HepG2 (cell line): ENCODE data around the gene SOWAHA. TPM values are rescaled to one million over a fixed set of nuclear protein-coding genes. Genes with fewer than 3 reads are reported as not detected.

ENCODE experiments used
- CCAR2 ChIP-seq: fragments of 200-400 bp; formaldehyde crosslinking; optimal IDR thresholded peaks from 2 replicates; pipeline ENCODE3; 2018; ENCODE audit warnings: low read depth, mild to moderate bottlenecking, low read length, moderate library complexity
- ISL2 ChIP-seq: sonication (generic); formaldehyde crosslinking; IDR thresholded peaks from 2 replicates; pipeline ENCODE4 v1.5.0; 2020; ENCODE audit warnings: missing genetic modification reagents
- MLLT10 ChIP-seq: sonication (generic); formaldehyde crosslinking; IDR thresholded peaks from 2 replicates; pipeline ENCODE4 v1.4.0; 2020; ENCODE audit warnings: missing genetic modification reagents
- NCOR1 ChIP-seq: fragments of 200-600 bp; sonication (generic); IDR thresholded peaks from 2 replicates; pipeline ENCODE4 v1.7.0; 2017; ENCODE audit warnings: antibody characterized with exemption, low read length, borderline replicate concordance
- U2AF2 ChIP-seq: fragments of 200-400 bp; formaldehyde crosslinking; IDR thresholded peaks from 2 replicates; pipeline ENCODE4 v1.6.1; 2017; ENCODE audit warnings: low read depth, mild to moderate bottlenecking, low read length
- ZNF234 ChIP-seq: sonication (generic); formaldehyde crosslinking; conservative IDR thresholded peaks from 2 replicates; pipeline ENCODE4 v1.5.1; 2020; ENCODE audit warnings: mild to moderate bottlenecking, missing genetic modification reagents
- ZNF678 ChIP-seq: sonication (generic); formaldehyde crosslinking; IDR thresholded peaks from 2 replicates; pipeline ENCODE4 v1.4.0; 2020; ENCODE audit warnings: mild to moderate bottlenecking, missing genetic modification reagents
- polyA plus RNA-seq, 8 experiments: library from polyadenylated mRNA; depleted of rRNA in 3 of 8; stranded (reverse) in 7 of 8; unstranded in 1 of 8; fragments of >200 nt; fragmentation: Illumina TruSeq in 4 of 8; extraction: Trizol in 4 of 8; gene quantifications; 2 replicates each; pipeline versions ENCODE4 v1.2.1 to v1.2.3, GENCODE V29; 2011 to 2016; ENCODE audit warnings: low read depth in 4 of 8, missing spikeins in 1 of 8, mixed read lengths in 1 of 8; ENCODE audit not compliant: insufficient read depth in 1 of 8
- total RNA-seq, 5 experiments: library from RNA; depleted of rRNA; stranded (reverse); fragments of >200 nt; fragmentation: Illumina TruSeq; extraction: Trizol; gene quantifications; 2 replicates each; pipeline ENCODE4 v1.2.3, GENCODE V29; 2016; ENCODE audit warnings: low read depth in 1 of 5
- TF ChIP-seq, protein P1 (sequence below): sonication (generic); formaldehyde crosslinking; IDR thresholded peaks from 2 replicates; pipeline ENCODE4 v1.4.0; 2020; ENCODE audit warnings: missing genetic modification reagents
- TF ChIP-seq, protein P2 (sequence below): IDR thresholded peaks from 2 replicates; pipeline ENCODE4 v1.6.1; 2016; ENCODE audit warnings: mild to moderate bottlenecking
- TF ChIP-seq, protein P3 (sequence below): sonication (generic); formaldehyde crosslinking; IDR thresholded peaks from 2 replicates; pipeline ENCODE4 v1.5.1; 2020; ENCODE audit warnings: mild to moderate bottlenecking, missing genetic modification reagents, moderate library complexity
- TF ChIP-seq, protein P4 (sequence below): fragments of 450-650 bp; IDR thresholded peaks from 2 replicates; pipeline ENCODE4 v1.6.1; 2017; ENCODE audit warnings: mild to moderate bottlenecking

Gene SOWAHA
- total and polyA plus RNA-seq, 2 of the 13 experiments (the other 11 are each of a cell fraction or from before 2014, with no cell fraction given), result 0.95 to 1.9 TPM

DNA sequence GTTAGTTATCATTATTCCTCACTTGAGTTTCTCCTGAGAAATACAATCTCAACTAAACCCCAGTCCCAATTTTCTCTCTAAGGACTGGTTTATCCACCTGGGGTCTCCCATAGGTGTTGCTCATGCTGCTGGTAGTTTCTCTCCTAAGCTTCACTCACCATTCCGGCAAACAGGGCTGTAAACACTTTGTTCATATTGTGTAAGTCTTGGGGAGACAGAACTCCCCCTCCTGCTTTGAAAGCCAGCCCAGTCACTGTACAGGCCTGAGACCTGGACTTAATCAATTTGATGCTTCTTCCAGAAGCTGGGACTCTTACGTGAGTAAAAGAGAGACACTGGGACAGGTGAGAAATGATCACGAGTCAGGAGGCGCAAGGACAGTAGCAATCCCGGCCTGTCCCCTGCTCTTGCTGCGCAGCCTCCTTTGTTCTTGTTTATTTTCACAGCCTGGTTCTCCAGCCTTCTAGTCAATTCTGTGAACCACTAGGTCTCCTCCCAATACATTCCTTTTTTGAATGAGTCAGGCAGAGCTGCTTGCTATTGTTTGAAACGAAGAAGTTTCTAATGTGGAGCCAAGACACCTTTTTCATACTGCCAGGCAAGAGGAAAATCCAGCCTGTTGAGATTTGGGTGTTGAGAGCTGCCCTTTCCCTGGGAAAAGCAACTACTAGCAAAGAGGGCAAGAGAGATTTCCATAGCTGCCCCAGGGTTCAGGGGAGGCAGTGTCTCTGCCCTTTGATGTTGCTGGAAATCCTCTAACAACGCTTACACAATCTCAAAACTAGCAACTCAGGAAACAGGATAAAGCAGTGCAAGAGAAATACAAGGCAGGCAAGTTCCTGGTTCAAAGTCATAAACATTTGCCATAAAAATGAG lies 26.6 kb downstream of the SOWAHA start (continued):
- TF ChIP-seq, protein P1, sequence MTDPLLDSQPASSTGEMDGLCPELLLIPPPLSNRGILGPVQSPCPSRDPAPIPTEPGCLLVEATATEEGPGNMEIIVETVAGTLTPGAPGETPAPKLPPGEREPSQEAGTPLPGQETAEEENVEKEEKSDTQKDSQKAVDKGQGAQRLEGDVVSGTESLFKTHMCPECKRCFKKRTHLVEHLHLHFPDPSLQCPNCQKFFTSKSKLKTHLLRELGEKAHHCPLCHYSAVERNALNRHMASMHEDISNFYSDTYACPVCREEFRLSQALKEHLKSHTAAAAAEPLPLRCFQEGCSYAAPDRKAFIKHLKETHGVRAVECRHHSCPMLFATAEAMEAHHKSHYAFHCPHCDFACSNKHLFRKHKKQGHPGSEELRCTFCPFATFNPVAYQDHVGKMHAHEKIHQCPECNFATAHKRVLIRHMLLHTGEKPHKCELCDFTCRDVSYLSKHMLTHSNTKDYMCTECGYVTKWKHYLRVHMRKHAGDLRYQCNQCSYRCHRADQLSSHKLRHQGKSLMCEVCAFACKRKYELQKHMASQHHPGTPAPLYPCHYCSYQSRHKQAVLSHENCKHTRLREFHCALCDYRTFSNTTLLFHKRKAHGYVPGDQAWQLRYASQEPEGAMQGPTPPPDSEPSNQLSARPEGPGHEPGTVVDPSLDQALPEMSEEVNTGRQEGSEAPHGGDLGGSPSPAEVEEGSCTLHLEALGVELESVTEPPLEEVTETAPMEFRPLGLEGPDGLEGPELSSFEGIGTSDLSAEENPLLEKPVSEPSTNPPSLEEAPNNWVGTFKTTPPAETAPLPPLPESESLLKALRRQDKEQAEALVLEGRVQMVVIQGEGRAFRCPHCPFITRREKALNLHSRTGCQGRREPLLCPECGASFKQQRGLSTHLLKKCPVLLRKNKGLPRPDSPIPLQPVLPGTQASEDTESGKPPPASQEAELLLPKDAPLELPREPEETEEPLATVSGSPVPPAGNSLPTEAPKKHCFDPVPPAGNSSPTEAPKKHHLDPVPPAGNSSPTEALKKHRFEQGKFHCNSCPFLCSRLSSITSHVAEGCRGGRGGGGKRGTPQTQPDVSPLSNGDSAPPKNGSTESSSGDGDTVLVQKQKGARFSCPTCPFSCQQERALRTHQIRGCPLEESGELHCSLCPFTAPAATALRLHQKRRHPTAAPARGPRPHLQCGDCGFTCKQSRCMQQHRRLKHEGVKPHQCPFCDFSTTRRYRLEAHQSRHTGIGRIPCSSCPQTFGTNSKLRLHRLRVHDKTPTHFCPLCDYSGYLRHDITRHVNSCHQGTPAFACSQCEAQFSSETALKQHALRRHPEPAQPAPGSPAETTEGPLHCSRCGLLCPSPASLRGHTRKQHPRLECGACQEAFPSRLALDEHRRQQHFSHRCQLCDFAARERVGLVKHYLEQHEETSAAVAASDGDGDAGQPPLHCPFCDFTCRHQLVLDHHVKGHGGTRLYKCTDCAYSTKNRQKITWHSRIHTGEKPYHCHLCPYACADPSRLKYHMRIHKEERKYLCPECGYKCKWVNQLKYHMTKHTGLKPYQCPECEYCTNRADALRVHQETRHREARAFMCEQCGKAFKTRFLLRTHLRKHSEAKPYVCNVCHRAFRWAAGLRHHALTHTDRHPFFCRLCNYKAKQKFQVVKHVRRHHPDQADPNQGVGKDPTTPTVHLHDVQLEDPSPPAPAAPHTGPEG, result 0 out of 2 replicates have a peak, but pooled peaks have one; percentile 6
- no peak for TF ChIP-seq ZNF678 (CRISPR knock-in tag)
- no peak for TF ChIP-seq MLLT10 (CRISPR knock-in tag)
- TF ChIP-seq ISL2 (CRISPR knock-in tag), result peak; percentile 62; the same call in 1 of the 2 replicates
- TF ChIP-seq, protein P2, sequence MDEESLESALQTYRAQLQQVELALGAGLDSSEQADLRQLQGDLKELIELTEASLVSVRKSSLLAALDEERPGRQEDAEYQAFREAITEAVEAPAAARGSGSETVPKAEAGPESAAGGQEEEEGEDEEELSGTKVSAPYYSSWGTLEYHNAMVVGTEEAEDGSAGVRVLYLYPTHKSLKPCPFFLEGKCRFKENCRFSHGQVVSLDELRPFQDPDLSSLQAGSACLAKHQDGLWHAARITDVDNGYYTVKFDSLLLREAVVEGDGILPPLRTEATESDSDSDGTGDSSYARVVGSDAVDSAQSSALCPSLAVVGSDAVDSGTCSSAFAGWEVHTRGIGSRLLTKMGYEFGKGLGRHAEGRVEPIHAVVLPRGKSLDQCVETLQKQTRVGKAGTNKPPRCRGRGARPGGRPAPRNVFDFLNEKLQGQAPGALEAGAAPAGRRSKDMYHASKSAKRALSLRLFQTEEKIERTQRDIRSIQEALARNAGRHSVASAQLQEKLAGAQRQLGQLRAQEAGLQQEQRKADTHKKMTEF (CRISPR knock-in tag), result peak; percentile 51
- TF ChIP-seq ZNF234, result no peak
- peak; percentile 74; the same call in 1 of the 2 replicates for TF ChIP-seq NCOR1
- TF ChIP-seq, protein P3, sequence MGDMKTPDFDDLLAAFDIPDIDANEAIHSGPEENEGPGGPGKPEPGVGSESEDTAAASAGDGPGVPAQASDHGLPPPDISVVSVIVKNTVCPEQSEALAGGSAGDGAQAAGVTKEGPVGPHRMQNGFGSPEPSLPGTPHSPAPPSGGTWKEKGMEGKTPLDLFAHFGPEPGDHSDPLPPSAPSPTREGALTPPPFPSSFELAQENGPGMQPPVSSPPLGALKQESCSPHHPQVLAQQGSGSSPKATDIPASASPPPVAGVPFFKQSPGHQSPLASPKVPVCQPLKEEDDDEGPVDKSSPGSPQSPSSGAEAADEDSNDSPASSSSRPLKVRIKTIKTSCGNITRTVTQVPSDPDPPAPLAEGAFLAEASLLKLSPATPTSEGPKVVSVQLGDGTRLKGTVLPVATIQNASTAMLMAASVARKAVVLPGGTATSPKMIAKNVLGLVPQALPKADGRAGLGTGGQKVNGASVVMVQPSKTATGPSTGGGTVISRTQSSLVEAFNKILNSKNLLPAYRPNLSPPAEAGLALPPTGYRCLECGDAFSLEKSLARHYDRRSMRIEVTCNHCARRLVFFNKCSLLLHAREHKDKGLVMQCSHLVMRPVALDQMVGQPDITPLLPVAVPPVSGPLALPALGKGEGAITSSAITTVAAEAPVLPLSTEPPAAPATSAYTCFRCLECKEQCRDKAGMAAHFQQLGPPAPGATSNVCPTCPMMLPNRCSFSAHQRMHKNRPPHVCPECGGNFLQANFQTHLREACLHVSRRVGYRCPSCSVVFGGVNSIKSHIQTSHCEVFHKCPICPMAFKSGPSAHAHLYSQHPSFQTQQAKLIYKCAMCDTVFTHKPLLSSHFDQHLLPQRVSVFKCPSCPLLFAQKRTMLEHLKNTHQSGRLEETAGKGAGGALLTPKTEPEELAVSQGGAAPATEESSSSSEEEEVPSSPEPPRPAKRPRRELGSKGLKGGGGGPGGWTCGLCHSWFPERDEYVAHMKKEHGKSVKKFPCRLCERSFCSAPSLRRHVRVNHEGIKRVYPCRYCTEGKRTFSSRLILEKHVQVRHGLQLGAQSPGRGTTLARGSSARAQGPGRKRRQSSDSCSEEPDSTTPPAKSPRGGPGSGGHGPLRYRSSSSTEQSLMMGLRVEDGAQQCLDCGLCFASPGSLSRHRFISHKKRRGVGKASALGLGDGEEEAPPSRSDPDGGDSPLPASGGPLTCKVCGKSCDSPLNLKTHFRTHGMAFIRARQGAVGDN (CRISPR knock-in tag), result no peak
- TF ChIP-seq CCAR2, result peak; percentile 41
- no peak for TF ChIP-seq U2AF2
- TF ChIP-seq, protein P4, sequence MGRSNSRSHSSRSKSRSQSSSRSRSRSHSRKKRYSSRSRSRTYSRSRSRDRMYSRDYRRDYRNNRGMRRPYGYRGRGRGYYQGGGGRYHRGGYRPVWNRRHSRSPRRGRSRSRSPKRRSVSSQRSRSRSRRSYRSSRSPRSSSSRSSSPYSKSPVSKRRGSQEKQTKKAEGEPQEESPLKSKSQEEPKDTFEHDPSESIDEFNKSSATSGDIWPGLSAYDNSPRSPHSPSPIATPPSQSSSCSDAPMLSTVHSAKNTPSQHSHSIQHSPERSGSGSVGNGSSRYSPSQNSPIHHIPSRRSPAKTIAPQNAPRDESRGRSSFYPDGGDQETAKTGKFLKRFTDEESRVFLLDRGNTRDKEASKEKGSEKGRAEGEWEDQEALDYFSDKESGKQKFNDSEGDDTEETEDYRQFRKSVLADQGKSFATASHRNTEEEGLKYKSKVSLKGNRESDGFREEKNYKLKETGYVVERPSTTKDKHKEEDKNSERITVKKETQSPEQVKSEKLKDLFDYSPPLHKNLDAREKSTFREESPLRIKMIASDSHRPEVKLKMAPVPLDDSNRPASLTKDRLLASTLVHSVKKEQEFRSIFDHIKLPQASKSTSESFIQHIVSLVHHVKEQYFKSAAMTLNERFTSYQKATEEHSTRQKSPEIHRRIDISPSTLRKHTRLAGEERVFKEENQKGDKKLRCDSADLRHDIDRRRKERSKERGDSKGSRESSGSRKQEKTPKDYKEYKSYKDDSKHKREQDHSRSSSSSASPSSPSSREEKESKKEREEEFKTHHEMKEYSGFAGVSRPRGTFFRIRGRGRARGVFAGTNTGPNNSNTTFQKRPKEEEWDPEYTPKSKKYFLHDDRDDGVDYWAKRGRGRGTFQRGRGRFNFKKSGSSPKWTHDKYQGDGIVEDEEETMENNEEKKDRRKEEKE, result no peak
